HG03135 (cell line): ENCODE measurements around the gene MLXIPL.
"Not testable (repeated sequence)": the region's sequence is repeated elsewhere in the genome, so short reads cannot be mapped to it uniquely, and the experiment has no call there.

Experiments used
- ATAC-seq: cut with Tn5 transposase; IDR thresholded peaks from one replicate; pipeline ENCODE4 v1.9.1; 2021; ENCODE audit warnings: mild to moderate bottlenecking, moderate library complexity; ENCODE audit not compliant: unreplicated experiment

The MLXIPL gene

DNA sequence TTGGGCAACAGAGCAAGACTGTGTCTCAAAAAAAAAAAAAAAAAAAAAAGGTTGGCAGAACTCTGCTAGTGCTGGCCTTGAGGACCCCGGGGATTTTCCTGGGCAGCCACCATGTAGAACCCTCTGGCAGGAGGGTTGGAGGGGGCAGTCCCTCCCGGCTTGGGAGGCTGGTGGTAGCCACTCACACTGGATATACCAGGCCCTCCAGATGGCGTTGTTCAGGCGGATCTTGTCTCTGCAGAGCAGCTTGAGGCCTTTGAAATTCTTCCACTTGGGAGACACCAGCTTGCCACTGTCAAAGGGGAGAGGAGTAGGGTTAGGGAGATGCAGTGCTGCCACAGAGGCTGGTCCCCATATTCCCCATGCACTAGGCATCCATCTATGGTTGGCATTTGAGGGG lies 8.4 kb downstream of the MLXIPL start:
- no peak for ATAC-seq

- ATAC-seq = not testable (repeated sequence)
Observed at GRCh38 chr7:73614937-73615336, 9.4 kb downstream of the MLXIPL start.

DNA sequence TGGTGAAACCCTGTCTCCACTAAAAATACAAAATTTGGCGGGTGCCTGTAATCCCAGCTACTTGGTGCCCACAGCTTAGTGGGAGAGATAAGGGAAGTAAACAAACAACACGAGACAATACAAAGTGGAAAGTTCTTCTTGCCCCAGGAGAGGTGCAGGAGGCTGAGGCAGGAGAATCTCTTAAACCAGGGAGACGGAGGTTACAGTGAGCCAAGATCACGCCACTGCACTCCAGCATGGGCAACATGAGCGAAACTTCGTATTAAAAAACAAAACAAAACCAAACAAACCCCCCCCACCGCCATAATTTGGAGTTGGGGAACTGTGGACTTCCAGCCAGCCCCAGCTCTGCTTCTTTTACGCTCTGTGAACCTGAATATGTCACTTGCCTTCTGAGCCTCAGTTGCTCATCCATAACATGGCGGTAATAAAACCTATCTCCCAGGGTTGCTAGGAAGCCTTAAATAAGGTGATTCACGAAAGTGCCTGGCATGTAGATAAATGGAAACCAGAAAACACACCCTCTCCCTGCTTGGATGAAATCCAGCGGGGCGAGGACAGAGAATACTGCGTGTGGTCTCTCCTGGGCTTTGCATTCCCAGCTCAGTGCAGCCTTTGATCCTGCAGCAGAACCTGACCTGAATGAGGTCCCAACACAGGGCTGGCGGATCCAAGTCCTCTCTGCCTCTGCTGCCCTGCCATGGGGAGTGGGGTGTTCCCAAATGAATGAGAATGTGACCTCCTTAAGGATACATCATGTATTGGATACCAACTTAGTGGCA lies 10.2 kb downstream of the MLXIPL start:
- no peak for ATAC-seq

DNA sequence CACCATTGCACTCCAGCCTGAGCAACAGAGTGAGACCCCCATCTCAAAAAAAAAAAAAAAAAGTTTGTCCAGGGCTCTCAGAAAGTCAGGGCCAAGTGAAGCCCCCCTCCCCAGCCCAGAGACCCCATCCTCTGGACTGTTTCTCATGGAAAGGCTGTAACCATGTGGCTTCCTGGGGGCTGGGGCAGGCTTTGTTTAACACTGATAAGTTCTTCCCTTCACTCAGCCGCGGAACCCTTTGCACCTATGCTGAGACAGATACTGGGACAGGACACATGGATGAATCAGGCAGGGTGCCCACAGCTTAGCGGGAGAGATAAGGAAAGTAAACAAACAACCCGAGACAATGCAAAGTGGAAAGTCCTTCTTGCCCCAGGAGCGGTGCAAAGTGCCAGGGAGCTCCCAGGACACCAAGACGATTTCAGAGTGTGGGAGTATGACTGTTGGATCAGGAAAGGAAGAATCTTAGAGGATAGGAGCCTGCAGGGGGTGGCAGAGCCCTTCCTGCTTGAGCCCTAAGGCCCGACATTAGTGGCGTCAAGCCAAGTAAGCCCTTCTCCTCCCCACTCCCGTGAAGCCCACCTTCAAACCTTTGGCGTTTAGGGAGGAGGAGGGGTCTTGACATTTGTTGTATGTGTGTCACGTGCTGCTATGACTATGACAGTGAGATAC lies 11.6 kb downstream of the MLXIPL start:
- no peak for ATAC-seq

GRCh38 chr7:73611017-73611555 lies 13.2 kb downstream of the MLXIPL start:
- no peak for ATAC-seq

- no peak for ATAC-seq
Observed at GRCh38 chr7:73610105-73610504, 14.2 kb downstream of the MLXIPL start.

DNA sequence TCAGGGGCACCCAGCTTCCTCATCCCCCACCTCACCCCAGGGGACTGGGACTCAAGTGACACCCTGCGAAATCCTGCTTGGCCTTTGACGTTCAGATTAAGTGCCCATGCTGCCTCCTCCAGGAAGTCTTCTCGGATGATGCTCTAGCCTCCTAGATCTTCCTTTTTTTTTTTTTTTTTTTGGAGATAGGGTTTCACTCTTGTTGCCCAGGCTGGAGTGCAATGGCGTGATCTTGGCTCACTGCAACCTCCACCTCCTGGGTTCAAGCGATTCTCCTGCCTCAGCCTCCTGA lies 16.7 kb downstream of the MLXIPL start:
- not testable (repeated sequence) for ATAC-seq

GRCh38 chr7:73606801-73607691 lies 17.3 kb downstream of the MLXIPL start:
- ATAC-seq = no peak

GRCh38 chr7:73605601-73606220 lies 18.6 kb downstream of the MLXIPL start:
- ATAC-seq = no peak

DNA sequence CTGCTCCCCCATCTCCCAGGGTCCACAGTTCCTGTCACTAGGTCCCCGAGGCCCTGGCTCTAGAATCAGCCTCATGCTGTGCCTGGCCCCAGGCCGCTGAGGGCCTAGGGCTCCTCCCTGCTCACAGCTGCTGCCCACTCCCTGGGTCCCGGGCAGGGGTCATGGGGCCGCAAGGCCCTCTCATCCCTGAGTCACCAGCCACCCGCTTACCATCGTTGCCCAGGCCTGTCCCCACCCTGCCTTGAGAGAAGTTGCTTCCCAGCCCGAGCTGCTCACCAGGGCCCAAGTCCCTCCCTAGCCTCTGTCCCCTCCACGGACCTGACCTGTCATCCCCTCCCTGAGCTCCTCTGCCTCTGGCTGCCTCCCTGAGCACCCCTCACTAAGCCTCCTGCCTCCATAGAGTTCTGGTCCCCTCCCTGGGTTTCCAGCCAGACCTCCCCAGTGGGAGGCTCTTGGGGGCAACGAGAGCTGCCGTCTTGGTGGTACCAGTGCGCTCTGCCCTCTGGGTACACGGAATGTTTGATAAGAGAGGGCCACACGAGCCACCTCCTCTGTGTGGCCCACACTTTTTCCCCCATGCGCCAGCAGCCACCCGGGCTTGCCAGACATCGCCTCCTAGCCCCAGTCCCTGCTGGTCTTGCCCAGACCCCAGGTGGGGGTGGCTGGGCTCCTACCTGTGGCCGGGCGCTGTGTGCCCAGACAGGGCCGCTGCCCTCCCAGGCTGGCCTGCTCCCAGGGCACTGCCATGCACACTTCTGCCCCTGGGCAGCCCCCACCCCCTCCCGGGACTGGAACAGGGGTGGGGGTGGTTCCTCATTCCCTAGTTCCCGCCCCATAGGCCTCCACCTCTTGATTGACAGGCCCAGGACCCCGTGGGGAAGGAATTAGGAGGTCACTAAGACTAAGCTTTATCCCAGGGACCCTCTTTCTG lies 21.3 kb downstream of the MLXIPL start:
- ATAC-seq = no peak

DNA sequence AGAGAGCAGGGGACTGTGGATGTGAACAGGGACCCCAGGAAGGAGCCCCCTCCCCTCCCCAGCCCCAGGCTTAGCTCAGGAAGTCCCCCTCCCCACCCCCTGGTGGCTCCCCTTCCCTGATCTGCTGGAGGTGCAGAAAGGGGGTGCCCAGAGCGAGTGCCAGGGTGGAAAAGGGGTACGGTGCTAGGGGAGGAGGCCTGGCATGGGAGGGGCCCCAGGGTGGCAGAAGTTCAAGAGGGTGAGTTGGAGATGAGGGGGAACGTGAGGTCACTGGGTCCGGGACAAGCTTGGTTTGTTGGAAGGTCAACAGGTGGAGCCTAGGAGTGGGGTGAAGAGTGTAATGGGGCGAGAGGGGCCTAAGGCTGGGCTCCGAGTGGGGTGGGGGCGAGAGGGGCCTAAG lies 24.4 kb downstream of the MLXIPL start:
- no peak for ATAC-seq

- no peak for ATAC-seq
Observed at GRCh38 chr7:73599151-73599882, 25.0 kb downstream of the MLXIPL start.

DNA sequence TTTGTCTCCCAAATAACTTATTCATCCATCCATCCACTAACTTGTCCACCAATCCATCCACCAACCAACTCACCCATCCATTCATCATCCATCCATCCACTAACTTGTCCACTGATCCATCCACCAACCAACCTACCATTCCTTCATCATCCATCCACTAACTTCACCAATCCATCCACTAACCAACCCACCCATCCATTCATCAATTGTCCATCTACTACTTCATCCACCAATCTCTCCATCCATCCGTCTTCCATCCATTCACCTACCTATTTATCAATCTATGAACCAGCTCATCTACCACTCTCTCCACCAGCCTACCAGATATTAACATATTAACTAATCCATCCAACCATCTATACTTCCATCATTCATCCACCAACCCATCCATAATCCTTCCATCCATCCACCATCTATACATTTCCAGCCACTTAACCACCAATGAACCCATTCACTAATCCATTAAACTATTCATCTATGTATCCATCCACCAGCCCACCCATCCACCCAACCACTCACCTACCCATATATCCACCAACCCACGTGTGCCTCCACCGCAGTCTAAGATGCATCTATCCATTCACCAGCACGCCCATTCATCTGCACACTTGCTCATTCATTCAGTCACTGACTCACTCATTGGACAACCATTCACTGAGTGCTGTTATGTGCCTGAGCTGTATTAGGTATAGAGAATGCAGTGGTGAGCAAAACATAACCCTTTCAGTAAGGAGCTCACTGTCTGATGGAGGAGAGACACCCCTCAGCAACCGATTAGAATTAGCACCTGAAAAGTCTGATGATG lies 26.1 kb downstream of the MLXIPL start:
- ATAC-seq = no peak

DNA sequence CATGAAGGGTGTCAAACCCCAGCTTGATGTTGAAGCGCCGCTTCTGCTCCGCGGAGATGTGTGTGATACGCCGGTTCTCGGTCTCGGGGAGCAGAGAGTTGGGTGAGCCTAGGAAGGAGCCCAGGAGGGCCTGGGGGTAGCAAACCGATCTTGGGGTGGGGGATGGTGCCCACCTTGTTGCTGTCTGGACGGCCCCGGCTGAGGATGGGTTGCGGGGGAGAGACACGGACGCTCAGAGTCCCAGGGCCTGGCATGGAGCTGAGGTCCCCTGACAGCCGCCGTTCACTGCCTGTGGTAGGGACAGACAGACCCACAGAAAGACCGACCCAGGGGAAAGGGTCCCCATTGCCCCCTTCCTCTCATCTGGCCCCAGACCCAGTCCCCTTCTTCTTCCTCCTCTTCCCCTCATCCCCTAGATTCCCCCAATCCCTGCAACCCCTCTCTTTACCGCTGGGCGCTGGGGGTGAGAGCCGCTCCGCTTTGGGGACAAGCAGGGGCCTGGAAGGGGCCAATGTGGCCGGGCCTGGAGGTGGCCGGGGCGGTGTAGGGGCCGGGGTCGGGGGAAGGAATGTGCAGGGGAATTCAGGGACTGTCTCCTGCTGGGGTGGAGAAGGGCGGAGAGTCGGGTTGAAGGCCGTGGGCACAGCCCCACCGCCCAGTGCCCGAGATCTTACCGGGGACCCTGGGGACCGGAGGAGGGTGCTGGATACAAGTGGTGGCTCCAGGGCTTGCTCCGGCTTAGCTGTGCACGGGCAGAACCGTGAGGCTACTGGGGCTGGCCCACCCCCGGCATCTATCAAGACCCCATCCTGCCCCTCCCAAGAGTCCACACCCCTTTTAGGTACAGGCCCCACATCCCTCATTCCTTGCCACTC lies 27.9 kb downstream of the MLXIPL start:
- no peak for ATAC-seq

DNA sequence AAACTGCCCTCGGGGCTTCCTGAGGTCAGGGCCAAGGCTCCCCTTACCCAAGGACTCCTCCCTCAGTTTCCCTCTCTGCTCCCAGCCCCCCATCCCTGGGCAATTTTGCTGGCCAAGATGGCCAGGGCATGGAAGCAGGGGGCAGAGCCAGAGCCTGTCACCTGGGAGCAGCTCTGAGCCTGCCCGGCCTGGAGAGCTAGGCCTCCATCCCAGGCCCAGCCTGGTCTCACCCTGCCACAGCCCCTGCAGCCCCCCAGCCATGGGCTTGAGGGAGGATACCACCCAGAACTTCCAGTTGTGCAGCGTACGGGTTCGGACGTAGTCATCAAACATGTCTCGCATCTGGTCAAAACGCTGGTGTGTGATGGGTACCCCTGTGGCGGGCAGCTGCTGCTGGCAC lies 29.0 kb downstream of the MLXIPL start:
- ATAC-seq = no peak

- no peak for ATAC-seq
Observed at GRCh38 chr7:73593207-73594045, 30.9 kb downstream of the MLXIPL start.

DNA sequence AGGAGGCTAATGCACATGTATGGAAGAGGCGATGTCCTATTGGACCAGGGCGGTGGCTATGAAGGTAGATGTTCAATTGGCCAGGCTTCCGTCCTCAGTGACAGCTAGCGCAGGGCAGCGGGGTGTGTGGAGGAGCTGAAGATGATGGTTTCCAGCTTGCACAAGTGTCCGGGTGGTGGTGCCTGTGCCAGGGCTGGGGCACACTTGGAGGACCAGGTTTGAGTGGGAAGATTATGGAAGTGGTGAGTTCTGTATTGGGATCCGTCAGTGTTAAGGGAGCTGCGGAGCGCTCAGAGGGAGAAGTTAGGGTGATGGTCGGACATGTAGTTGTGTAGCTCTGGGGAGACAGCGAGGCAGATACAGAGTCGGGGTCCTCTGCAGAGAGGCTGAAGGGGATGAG lies 37.4 kb downstream of the MLXIPL start:
- no peak for ATAC-seq
